HG03066 (cell line): Measurements from ENCODE around the gene KCNJ11.
"Not testable (repeated sequence)": the region's sequence is repeated elsewhere in the genome, so short reads cannot be mapped to it uniquely, and the experiment has no call there.

Source experiments
- ATAC-seq: cut with Tn5 transposase; IDR thresholded peaks from one replicate; pipeline ENCODE4 v1.9.1; 2021; ENCODE audit warnings: low read depth; ENCODE audit not compliant: unreplicated experiment

The KCNJ11 gene

DNA sequence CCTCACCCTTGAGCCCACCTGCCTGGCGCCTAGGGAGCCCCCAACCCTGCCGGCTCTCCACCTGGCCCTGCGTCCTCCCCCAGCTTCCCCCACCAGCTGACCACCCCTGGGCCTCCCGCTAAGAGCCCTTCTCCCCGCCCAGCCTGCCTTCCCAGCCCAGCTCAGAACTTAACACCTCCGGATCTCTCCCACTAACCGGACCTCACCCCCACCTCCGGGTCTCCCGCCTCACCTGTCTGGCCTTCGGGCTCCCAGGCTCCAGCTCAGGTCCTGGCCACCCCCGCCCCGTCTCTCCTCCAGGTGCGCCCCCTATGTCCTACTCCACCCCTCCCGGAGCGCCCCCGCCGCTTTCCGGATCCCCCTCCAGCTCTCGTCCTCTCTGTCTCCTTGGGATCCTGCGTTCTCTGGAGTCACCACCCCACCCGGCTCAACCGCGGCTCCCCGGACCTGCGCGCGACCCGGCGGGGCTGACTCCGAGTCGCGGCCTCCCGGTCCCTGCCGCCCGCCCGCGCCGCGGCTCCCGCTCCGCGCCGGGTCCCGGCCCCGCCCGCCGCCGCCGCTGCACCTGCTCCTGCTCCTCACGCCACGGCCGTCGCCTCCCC is at the start of gene KCNJ11:
KCNJ11 (minus strand) TSS at position 51 of the 602 bp plus-strand sequence. CDS start 568 bp downstream, outside the sequence.
- peak; percentile 44 for ATAC-seq

DNA sequence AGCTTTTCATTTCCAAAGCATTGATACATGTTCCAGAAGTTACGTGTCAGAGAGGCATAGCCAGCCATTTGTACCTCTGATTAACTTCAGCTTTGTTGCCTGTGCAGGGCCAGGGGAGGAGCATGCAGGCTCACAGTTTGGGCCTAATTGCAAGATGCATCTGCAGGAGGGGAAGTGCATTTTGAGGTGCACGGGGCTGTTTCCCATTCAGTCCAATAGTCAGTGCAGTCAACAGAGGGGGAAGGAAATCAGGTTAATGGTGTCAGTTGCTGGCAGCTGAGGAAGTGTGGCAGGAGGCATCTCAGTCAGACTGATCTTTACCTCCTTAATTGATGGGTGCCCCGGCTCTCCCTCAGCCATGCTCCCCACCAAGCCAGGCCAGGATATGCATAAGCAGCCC is 48.9 kb upstream of the KCNJ11 start:
- ATAC-seq: no peak

DNA sequence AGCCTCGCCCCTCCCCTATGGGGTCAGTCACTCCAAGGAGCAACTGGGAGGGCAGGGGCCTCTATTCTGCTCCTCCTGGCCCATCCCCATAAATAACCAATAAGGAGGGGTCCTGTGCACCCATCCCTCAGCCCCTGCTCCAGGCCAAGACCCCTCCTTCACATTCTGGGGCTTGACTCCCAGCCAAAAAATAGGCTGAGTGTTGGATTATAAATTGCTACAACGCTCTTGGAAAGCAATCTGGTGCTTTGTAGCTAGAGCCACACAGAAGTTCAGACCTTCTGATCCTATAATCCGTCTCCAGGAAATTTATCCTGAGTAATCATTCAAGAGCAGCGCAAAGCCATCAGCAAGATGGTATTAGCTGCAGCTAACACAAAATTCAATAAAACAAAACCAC is 45.6 kb upstream of the KCNJ11 start:
- ATAC-seq: no peak

DNA sequence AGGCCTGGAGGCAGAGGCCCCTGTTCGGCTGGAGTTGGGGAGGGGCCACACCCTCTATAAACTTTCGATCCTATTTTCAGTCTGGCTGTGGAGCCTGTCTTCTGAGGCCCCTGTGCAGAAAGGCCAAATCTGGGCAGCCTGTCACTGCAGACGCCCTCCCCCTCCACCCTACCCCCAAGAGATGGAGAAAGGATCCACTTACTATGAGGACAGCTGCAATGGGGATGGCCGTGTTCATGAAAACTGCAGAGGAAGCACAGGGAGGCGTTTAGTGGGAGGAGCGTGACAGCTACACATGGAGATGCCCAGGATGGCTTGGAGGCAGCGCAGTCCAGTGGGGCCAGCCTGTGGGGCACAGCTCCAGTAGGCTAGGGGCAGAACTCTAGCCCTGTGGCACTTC is 43.5 kb upstream of the KCNJ11 start:
- no peak for ATAC-seq

DNA sequence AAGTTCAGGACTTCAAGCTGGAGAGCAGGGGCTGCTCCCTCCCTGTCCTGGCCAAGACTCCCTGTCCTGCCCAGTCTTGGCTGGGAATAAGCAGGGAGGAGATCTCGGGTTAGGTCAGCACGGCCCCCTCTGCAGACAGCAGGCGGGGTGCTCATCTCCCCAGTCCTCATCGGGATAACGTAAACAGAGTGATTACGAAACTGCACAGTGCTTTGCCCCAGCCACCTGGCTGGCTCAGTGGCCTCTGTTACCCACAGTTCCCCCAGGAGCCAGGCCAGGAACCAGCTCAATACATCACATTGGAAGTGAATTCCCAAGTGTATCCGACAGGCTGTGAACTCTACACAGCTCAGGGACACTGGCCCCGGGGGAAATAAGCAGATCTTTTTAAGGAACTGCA is 42.7 kb upstream of the KCNJ11 start:
- ATAC-seq: no peak

DNA sequence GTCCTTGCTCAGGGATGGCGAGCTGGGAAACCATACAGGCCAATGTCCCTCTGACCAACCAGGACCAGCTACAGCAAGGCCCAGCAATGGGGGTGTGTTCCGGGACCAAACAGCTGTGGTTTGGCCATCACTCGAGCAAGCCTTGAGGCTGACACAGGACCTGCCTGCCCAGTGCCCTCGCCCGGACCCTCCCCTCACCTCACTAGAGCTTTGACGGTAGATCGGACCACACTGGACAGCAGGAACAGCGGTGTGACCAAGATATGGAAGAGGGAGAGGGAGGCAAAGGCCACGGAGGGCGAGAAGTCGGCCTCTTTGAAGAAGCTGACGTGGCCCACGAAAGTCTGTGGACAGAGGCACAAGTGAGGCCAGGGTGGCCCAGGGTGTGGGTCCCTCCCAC is 42.2 kb upstream of the KCNJ11 start:
- no peak for ATAC-seq

DNA sequence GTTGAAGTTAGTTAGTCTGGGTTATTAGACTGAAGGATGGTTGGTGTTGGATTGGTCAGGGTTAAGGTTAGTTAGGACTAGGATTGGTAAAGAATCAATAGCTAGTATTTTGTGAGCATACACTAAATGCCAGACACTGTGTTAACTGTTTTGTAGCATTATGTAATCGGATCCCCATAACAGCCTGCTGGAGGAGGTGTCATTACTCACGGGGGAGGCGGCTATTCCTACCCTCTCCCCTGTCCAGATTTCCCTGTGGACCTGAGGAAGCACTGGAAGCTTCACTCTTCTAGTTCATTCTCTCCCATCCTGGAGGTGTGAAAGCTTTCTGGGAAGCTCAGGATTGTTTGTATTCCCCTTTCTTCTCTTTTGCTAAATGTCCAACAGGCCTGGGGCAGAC is 40.5 kb upstream of the KCNJ11 start:
- ATAC-seq: no peak

DNA sequence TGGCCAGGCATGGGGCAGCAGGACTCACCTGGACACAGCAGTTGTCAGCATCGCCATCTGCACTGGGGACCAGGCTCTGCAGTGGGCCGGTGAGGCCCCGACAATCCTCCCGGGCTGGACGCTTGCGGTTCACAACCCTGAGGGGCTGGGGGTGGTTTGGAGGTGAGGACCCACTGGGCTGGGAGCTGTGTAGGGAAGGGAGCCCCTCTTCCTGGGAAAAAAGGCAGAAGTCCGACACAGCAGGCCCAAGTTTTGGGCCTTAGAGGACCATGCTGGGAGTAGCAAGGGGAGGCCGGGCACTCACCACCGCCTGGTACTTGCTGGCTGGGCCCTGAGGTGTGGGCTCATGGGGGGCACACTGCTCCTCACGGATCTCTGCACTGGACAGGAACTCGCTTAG is 39.8 kb upstream of the KCNJ11 start:
- no peak for ATAC-seq

DNA sequence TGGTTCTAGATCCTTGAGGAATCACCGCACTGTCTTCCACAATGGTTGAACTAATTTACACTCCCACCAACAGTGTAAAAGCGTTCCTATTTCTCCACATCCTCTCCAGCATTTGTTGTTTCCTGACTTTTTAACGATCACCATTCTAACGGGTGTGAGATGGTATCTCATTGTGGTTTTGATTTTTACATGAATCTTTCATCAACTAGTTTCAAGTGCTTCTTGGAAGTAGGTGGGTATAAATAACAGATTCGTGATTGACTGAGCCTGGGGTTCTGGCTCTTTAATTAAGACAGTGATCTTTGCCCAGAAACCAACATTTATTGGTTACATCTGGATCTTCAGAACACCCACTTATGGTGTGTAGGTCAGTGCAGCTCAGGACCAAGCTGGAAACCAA is 37.8 kb upstream of the KCNJ11 start:
- ATAC-seq: not testable (repeated sequence)

DNA sequence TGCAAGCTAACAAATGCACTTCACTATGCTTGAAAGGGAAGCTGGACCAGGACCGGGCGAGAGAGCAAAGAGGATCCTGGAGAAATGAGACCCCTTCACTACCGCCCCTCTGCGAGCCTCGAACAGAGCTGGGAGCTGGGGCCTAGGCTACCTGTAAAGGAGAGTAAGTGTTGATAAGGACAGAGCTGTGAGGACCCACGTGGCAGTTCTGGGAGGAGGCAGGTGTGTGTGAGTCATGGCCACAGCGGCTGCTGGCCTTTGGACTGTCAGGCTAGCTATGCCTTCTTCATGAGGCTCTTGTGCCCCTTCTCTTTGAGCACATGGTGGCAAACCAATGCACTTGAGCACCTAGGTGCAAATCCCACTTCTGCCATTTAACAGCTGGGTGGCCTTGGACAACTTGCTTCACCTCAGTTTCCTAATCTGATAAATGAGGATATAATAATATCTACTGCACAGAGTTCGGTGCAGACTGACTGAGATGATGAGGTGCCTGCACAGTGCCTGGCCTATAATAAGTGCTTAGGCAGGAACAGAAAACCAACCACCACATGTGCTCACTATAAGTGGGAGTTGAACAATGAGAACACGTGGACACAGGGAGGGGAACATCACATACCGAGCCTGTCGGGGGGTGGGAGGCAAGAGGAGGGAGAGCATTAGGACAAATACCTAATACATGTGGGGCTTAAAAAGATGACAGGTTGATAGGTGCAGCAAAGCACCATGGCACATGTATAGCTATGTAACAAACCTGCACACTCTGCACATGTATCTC is 35.3 kb upstream of the KCNJ11 start:
- ATAC-seq: no peak

DNA sequence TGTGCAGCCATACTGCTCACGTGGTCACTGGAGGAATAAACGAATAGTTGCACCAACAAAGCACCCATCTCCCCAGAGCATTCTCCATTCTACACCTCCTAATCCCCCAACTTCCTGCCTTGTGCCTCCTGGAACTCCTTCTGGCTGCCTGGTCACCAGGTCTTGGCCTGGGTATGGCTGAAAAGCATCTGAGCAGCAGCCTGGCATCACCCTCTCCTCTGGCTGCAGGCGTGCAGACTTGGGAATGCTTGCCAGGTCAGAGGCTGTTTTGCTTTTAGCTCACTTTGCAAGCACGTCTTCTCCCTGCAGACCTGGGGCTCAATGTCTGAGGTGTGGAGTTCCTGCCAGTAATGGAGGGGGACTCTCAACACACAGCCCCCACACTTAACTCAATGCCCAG is 33.3 kb upstream of the KCNJ11 start:
- no peak for ATAC-seq

DNA sequence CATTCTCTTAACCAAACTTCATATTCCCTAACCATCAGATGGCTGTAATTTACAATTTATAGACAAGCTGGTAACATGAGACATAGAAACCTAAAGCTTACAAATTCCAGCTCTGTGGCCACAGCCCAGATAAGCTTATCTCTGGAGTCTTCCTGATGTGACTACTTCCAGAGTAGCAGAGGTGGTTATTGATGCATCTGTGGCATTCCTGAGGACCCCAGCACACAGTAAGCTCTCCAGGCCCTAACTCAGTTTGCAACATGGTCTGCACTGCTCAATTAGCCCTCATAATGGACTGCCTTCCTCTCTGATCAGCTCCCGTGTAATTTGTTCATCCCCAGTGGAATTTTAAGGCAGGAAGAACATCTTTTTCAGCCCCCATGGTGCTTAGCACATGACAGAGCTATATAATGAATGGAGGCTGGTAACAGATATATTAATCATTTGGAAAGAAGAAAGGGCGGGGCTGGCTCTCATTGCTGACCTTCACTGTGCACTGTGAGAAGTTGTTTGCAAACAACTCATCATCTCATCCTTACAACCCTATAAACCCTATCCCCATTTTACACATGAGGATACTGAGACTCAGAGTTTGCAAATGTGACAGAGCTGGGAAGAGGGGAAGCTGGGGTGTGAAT is 30.1 kb upstream of the KCNJ11 start:
- no peak for ATAC-seq

DNA sequence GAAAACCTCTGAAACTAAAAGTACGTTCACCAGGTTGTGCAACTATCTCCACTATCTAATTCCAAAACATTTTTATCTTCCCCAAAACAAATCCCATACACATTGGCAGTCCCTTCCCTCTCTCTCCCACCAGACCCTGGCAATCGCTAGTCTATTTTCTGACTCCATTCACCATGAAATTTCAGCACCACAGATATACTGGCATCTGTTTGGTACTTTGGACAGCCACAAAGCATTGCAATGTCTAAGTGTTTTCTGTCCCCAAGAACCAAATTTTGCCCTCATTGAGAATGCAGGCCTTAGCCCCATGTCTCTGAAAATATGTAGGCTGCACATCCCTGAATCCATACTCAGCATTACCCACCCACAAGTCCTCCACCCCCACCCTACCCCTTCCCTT is 28.0 kb upstream of the KCNJ11 start:
- ATAC-seq: no peak

DNA sequence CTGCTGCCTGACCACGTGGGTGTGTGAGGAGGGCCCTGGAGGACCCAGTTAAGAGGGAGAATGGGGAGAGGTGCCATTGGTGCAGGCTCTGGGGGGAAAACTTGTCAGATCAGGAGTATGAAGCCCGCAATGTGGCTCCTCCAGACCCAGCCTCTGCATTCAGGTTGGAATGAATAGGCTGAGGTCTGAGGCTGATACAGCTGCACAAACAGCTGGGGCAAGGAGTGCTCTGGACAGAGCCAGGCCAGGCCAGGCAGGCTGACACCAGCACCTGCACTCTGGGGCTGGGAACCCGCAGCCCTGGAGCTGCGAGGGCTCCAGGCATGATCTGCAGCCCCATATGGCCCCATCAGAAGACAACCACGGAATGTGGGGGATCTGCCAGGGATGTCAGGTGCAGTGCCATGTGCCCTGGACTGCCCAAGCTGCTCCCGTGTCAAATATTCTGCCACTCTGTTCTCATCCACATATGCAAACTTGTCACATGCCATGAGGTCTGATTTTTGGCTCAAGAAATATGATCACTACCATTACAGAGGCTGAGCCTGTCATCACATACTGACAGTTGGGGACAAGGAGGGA is 27.2 kb upstream of the KCNJ11 start:
- ATAC-seq: no peak

DNA sequence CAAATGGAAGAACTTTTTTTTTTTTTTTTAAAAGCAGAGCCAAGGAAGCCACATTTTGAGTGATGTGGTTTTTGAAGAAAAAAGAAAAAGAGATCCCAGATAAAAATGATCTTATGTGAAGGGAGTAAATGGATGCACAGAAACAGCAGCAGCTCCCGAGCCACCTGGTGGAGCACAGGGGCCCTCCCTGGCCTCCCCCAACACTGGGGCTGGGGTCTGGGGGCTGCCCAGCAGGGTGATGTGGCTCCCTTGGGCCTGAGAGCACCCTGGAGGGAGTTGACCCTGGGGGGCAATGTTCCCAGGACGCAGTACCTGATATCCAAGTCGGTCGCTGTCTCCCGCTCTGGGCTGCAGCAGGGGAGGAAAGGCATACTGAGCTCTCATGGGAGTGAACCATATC is 26.5 kb upstream of the KCNJ11 start:
- ATAC-seq: no peak

DNA sequence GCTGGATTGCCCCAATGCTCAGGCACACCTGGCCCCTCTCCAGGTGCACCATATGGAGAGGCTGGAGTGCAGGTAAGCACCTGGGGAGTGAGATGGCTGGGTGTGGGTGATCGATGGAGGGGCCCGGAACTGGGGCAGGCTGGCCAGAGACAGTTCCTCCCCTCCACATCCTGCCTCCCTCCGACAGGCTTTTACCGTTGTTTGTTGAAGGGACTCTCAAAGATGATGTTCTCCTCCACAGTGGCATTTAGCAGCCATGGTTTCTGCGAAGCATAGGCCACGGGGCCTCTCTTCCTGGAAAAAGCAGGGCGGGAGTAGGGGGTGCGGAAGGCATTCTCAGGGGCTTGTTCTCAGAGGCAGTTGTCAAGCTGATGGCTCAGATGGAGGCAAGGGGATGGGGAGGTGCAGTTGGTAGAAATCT is 25.9 kb upstream of the KCNJ11 start:
- no peak for ATAC-seq

DNA sequence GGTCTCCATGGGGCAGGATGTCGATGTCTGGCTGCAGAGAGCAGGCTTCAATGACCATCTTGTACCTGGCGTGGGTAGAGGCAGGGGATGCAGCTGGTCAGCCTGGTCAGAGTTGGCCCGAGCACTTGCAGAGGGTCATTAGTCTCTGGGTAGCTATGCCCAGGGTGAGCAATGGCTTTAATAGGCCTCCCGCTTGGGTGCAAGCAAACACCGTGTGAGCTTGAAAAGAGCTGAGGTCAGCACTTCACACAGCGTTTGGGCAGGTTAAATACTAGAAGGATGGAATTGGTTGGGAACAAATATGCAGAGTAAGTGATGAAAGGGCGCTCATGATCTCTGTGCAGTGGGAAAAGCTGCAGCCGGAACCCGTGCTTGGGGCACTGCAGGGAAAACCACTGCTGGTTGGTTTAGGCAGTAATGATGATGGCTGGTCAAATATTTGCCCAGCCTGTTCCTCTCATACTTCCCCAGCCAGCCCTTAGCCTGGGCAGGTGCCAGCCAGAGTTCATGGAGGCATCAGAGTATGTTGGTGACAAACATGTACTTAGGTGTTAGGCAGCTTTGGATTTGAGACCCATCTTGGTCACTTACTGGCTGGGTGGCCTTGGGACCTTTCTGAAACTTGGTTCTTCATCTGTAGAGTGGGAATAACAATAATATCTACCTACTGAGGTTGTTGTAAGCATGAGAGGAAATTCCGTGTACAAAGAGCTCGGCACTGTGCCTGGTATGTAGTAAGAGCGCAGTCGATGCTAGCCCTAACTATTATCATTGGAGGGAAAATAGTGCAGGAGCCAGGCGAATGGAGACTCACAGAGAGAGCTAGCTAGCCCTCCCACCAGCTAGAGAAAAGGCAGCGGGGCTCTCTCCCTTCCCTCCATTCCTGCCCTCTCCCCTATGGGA is 25.2 kb upstream of the KCNJ11 start:
- ATAC-seq: no peak

DNA sequence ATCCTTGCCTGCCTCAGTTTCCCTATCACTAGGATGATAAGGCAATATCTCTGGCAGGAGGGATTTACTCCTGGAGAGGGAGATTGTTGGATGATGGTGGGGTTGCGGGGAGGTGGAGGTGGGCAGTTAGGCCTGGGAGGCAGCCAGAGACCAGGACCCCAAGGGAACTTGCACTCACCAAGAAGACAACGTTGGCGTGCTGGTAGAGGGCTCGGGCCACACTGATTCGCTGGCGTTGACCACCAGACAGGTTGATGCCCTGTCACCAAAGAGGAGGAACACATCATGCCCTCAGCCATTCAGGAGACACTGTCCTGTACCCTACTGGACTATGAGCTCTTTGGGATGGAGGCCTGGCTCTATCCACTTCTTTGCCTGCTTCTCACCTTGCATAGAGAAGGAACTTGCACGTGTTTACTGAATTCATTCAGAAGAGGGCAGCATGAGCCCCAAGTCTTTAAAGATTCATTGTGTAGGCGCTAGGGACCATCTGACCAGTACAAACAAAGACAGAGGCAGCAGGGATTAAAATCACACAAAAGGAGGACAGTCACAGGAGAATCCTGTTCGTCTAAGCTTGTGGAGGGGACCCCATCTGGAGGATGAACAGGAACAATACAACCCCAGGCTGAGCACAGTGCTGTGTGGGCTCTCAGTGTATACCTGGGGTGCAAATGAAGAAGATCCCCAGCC is 24.2 kb upstream of the KCNJ11 start:
- no peak for ATAC-seq

DNA sequence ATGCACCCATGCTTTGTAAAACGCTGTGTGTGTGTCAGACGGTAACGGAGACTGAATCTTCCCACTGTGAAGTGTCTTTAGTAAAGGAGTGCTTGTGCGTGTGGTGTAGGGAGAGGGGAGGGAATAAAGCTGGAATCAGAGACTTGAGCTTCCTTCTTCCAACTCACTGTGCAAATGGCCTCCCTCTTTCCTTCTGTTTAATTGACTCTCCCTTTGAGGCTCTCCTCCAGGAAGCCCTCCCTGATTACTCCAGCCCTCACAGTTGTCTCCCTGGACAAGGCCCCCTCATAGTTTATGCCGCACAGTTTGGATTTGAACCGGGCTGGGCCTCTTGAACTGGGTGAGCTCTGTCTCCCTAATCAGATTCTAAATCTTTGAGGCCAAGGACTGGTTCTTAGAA is 23.0 kb upstream of the KCNJ11 start:
- no peak for ATAC-seq
